H1 (cell line): ENCODE results near the gene RABIF. TPM values are rescaled to one million over a fixed set of nuclear protein-coding genes. Genes with fewer than 3 reads are reported as not detected.
A peak's percentile ranks its signal among the peaks of the same experiment; 100 is the strongest.

ENCODE experiments used
- CTCF ChIA-PET: fragments of 300-600 bp; sonication (Branson Sonifier 250); formaldehyde crosslinking; loops from one replicate; lab custom pipeline; 2021; ENCODE audit not compliant: partially characterized antibody; lab: Charles Lee
- POLR2A ChIA-PET: fragments of 300-600 bp; sonication (Branson Sonifier 250); formaldehyde crosslinking; loops from one replicate; lab custom pipeline; 2021; ENCODE audit warnings: inconsistent platforms; ENCODE audit not compliant: partially characterized antibody; lab: Charles Lee
- DNase-seq, 2 experiments: peaks; one replicate each; pipeline versions ENCODE4 v3.0.0 to v3.0.0-alpha.2; 2010 to 2022; ENCODE audit warnings: low spot score in 2 of 2, low read depth in 1 of 2, mixed read lengths in 1 of 2
- FAIRE-seq: peaks from 2 replicates; lab custom pipeline; 2011; peaks lifted over from hg19 to GRCh38; lab: Jason Lieb, UNC
- H2AFZ ChIP-seq: 2 replicates; pipeline ENCODE4 v1.8.1; 2012; ENCODE audit warnings: low read length, inconsistent platforms
- H2AK5ac ChIP-seq: 2 replicates; pipeline ENCODE4 v1.6.1; 2013; ENCODE audit warnings: low read depth, low read length
- H2BK120ac ChIP-seq: replicated peaks from 2 replicates; pipeline ENCODE3; 2013; ENCODE audit warnings: low read depth, low read length, inconsistent platforms
- H2BK12ac ChIP-seq: 2 replicates; pipeline ENCODE4 v1.6.1; 2013; ENCODE audit warnings: low read depth, low read length
- H2BK15ac ChIP-seq: 2 replicates; pipeline ENCODE4 v1.6.1; 2013; ENCODE audit warnings: low read length
- H2BK20ac ChIP-seq: 2 replicates; pipeline ENCODE4 v1.6.1; 2013; ENCODE audit warnings: low read length
- H2BK5ac ChIP-seq: 2 replicates; pipeline ENCODE4 v1.6.1; 2013; ENCODE audit warnings: low read depth, low read length
- H3K14ac ChIP-seq: 2 replicates; pipeline ENCODE4 v1.6.1; 2013; ENCODE audit warnings: inconsistent platforms; ENCODE audit not compliant: insufficient read length
- H3K18ac ChIP-seq: 2 replicates; pipeline ENCODE4 v1.6.1; 2013; ENCODE audit warnings: low read length; ENCODE audit errors: extremely low read depth
- H3K23ac ChIP-seq: 2 replicates; pipeline ENCODE4 v1.6.1; 2013; ENCODE audit warnings: inconsistent platforms; ENCODE audit not compliant: insufficient read length
- H3K23me2 ChIP-seq: 2 replicates; pipeline ENCODE4 v1.6.1; 2013; ENCODE audit warnings: low read depth, low read length
- H3K27ac ChIP-seq: 2 replicates; pipeline ENCODE4 v1.6.1; 2011; ENCODE audit warnings: low read depth, low read length, inconsistent platforms
- H3K27me3 ChIP-seq, 4 experiments: replicated peaks in 1 of 4; 1 replicate in 1 of 4; 2 replicates in 3 of 4; pipeline versions ENCODE4 v1.6.1 to v1.8.1; 2011 to 2013; ENCODE audit warnings: low read length in 3 of 4, mild to moderate bottlenecking in 3 of 4, inconsistent platforms in 2 of 4, mixed read lengths in 2 of 4, moderate library complexity in 1 of 4; ENCODE audit not compliant: control insufficient read depth in 3 of 4, insufficient read depth in 3 of 4; ENCODE audit errors: extremely low read depth in 1 of 4
- H3K36me3 ChIP-seq, 4 experiments: 2 replicates each; pipeline versions ENCODE4 v1.6.1 to v1.8.1; 2011 to 2013; ENCODE audit warnings: mild to moderate bottlenecking in 4 of 4, low read length in 3 of 4, moderate library complexity in 2 of 4, control low read depth in 1 of 4, inconsistent platforms in 1 of 4; ENCODE audit not compliant: insufficient read depth in 4 of 4, control insufficient read depth in 2 of 4
- H3K4ac ChIP-seq: replicated peaks from 2 replicates; pipeline ENCODE3; 2013; ENCODE audit warnings: low read length, low read depth, mixed read lengths, inconsistent platforms; ENCODE audit not compliant: insufficient read length
- H3K4me1 ChIP-seq, 4 experiments: replicated peaks in 1 of 4; 1 replicate in 1 of 4; 2 replicates in 3 of 4; pipeline versions ENCODE4 v1.6.1 to v1.8.1; 2011 to 2013; ENCODE audit warnings: low read length in 3 of 4, inconsistent platforms in 2 of 4, mixed read lengths in 1 of 4; ENCODE audit not compliant: insufficient read depth in 4 of 4, control insufficient read depth in 3 of 4
- H3K4me2 ChIP-seq, 2 experiments: 2 replicates each; pipeline versions ENCODE4 v1.6.1 to v1.8.1; 2011 to 2013; ENCODE audit warnings: low read depth in 2 of 2, low read length in 2 of 2, control low read depth in 1 of 2, inconsistent platforms in 1 of 2, mild to moderate bottlenecking in 1 of 2; ENCODE audit not compliant: insufficient read depth in 1 of 2
- H3K4me3 ChIP-seq, 4 experiments: fragments of 200-600, 300-600 bp in 1 of 4; sonication (generic), shearing (Covaris generic), sonication (Bioruptor Twin) in 1 of 4; 2 replicates each; pipeline versions ENCODE4 v1.5.1 to v1.8.1; 2011 to 2016; ENCODE audit warnings: low read length in 4 of 4, low read depth in 3 of 4, control low read depth in 2 of 4, inconsistent platforms in 2 of 4, mild to moderate bottlenecking in 2 of 4, mixed read lengths in 1 of 4, moderate library complexity in 1 of 4; ENCODE audit not compliant: insufficient read depth in 2 of 4; ENCODE audit errors: extremely low read depth in 1 of 4
- H3K56ac ChIP-seq: replicated peaks from 2 replicates; pipeline ENCODE3; 2013; ENCODE audit warnings: low read depth, mild to moderate bottlenecking, mixed read lengths, low read length, inconsistent platforms; ENCODE audit not compliant: insufficient read length
- H3K79me1 ChIP-seq: 2 replicates; pipeline ENCODE4 v1.6.1; 2013; ENCODE audit warnings: low read depth, low read length, control low read depth
- H3K79me2 ChIP-seq, 2 experiments: 2 replicates each; pipeline versions ENCODE4 v1.6.1 to v1.8.1; 2012 to 2013; ENCODE audit warnings: low read length in 2 of 2, mild to moderate bottlenecking in 2 of 2, inconsistent platforms in 1 of 2; ENCODE audit not compliant: insufficient read depth in 2 of 2, control insufficient read depth in 1 of 2
- H3K9ac ChIP-seq, 4 experiments: replicated peaks in 1 of 4; 1 replicate in 1 of 4; 2 replicates in 3 of 4; pipeline versions ENCODE4 v1.6.1 to v1.8.1; 2011 to 2013; ENCODE audit warnings: low read depth in 3 of 4, low read length in 3 of 4, control low read depth in 2 of 4, mild to moderate bottlenecking in 2 of 4, moderate library complexity in 2 of 4, inconsistent platforms in 1 of 4; ENCODE audit errors: extremely low read depth in 1 of 4
- H3K9me3 ChIP-seq, 2 experiments: 2 replicates each; pipeline versions ENCODE4 v1.6.1 to v1.8.1; 2012 to 2013; ENCODE audit warnings: mild to moderate bottlenecking in 2 of 2, moderate library complexity in 2 of 2, control low read depth in 1 of 2, inconsistent platforms in 1 of 2, low read depth in 1 of 2, low read length in 1 of 2, mixed read lengths in 1 of 2; ENCODE audit not compliant: insufficient read depth in 2 of 2
- H4K20me1 ChIP-seq, 2 experiments: replicated peaks in 1 of 2; 2 replicates each; pipeline versions ENCODE3 to v1.8.1; 2011 to 2013; ENCODE audit warnings: inconsistent platforms in 2 of 2, low read length in 2 of 2, mild to moderate bottlenecking in 1 of 2; ENCODE audit not compliant: insufficient read depth in 2 of 2, control insufficient read depth in 1 of 2
- H4K5ac ChIP-seq: 2 replicates; pipeline ENCODE4 v1.6.1; 2013; ENCODE audit warnings: low read length, low read depth, mixed read lengths, inconsistent platforms; ENCODE audit not compliant: insufficient read length
- H4K8ac ChIP-seq: 2 replicates; pipeline ENCODE4 v1.8.0; 2013; ENCODE audit warnings: mild to moderate bottlenecking, moderate library complexity, low read length, inconsistent platforms; ENCODE audit not compliant: insufficient read depth; ENCODE audit errors: extremely low read depth
- H4K91ac ChIP-seq: replicated peaks from 2 replicates; pipeline ENCODE3; 2013; ENCODE audit warnings: low read length, mixed read lengths, inconsistent platforms; ENCODE audit not compliant: insufficient read length
- BRCA1 ChIP-seq: IDR thresholded peaks from 2 replicates; pipeline ENCODE4 v1.6.1; 2012; ENCODE audit warnings: low read depth, low read length, improper control_type of control experiment
- CEBPB ChIP-seq: IDR thresholded peaks from 2 replicates; pipeline ENCODE4 v1.6.1; 2012; ENCODE audit warnings: low read depth, low read length
- EGR1 ChIP-seq: IDR thresholded peaks from 2 replicates; pipeline ENCODE4 v1.6.1; 2011; ENCODE audit warnings: low read depth, low read length, borderline replicate concordance
- EZH2 ChIP-seq: fragments of 200-600 bp; sonication (generic); IDR thresholded peaks from 2 replicates; pipeline ENCODE4 v1.7.1; 2012; ENCODE audit warnings: low read depth, mild to moderate bottlenecking, moderate library complexity, low read length, inconsistent platforms; ENCODE audit not compliant: severe bottlenecking
- FOSL1 ChIP-seq: IDR thresholded peaks from 2 replicates; pipeline ENCODE4 v1.6.1; 2011; ENCODE audit warnings: mild to moderate bottlenecking, low read depth, low read length, moderate library complexity; ENCODE audit not compliant: insufficient read depth
- KDM1A ChIP-seq: fragments of 200-600, 300-600 bp; sonication (generic); IDR thresholded peaks from 2 replicates; pipeline ENCODE4 v1.7.1; 2016; ENCODE audit warnings: mild to moderate bottlenecking, low read length, borderline replicate concordance
- KDM4A ChIP-seq: IDR thresholded peaks from one replicate; pipeline ENCODE4 v1.7.1; 2012; ENCODE audit warnings: low read depth, mild to moderate bottlenecking, moderate library complexity, low read length, inconsistent platforms; ENCODE audit not compliant: severe bottlenecking
- SAP30 ChIP-seq: fragments of 300-600 bp; sonication (generic); IDR thresholded peaks from 2 replicates; pipeline ENCODE4 v1.7.1; 2012; ENCODE audit warnings: low read length, moderate library complexity, mild to moderate bottlenecking, inconsistent platforms; ENCODE audit not compliant: insufficient read depth, insufficient replicate concordance
- SP1 ChIP-seq: IDR thresholded peaks from 2 replicates; pipeline ENCODE4 v1.6.1; 2011; ENCODE audit warnings: low read depth, low read length
- WGBS, 2 experiments: shearing (Covaris generic) in 1 of 2; methylation state at CpG; one replicate each; pipeline versions ENCODE4 v1.1.6 to v1.1.7; 2013 to 2015; ENCODE audit warnings: low lambda C conversion rate in 2 of 2, mixed read lengths in 2 of 2, inconsistent platforms in 1 of 2, low coverage in 1 of 2, missing lambda C conversion rate in 1 of 2; ENCODE audit not compliant: insufficient replicate concordance in 2 of 2, insufficient coverage in 1 of 2, insufficient read length in 1 of 2; ENCODE audit errors: extremely low coverage in 1 of 2, missing lambda C conversion rate in 1 of 2; 5-methylcytosine and 5-hydroxymethylcytosine counted together
- polyA plus RNA-seq, 7 experiments: library from polyadenylated mRNA; depleted of rRNA in 3 of 7; stranded (reverse) in 5 of 7; unstranded in 2 of 7; fragments of >200 nt in 5 of 7; fragments of 200-250 nt in 2 of 7; gene quantifications; 1 replicate in 5 of 7; 2 replicates in 1 of 7; 4 replicates in 1 of 7; pipeline versions ENCODE4 v1.2.1 to v1.2.3, GENCODE V29; 2011 to 2013; ENCODE audit warnings: missing spikeins in 2 of 7, mixed read lengths in 2 of 7
- total RNA-seq: library from RNA; stranded (reverse); fragmentation: NEBNext Ultra II Directional; extraction: Animal tissue kit (Norgen Biotek cat#: 25700); gene quantifications from 2 replicates; pipeline ENCODE4 v1.2.1, GENCODE V29; 2021
- TF ChIP-seq, protein P1 (sequence below): IDR thresholded peaks from 2 replicates; pipeline ENCODE4 v1.6.1; 2011; ENCODE audit warnings: low read length, improper control_type of control experiment
- TF ChIP-seq, protein P2 (sequence below): IDR thresholded peaks from 2 replicates; pipeline ENCODE4 v1.6.1; 2012; ENCODE audit warnings: inconsistent platforms

The RABIF gene
- total and polyA plus RNA-seq, 2 of the 8 experiments (the other 6 are each of a cell fraction or from before 2014, with no cell fraction given): 5.6 to 6.9 TPM

DNA sequence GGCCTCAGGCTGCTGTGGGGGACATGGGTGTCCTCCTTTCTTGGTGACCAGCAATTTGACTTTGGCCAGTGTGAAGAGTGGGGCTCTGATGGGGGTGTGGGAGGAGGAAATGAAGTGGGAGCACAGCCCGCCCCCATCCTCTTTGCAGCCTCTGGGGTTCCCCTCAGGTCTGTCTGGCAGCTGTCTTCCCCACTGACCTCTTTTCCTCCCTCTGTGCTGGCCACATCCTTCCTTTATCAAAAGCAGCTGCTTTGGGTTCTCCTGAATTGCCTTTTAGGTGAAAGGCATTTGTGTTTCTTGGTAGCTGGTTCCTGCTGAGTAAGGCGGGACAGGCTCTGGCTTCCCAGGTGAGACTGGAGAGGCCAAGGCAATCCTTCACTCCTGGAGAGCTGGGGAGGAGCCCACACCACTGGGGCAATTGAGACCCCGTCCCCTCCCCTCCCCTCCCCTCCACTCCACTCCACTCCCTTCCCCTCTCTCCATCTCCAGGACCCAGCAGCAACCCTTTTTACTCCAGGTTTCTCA is 53.3 kb downstream of the RABIF start:
- ChIA-PET POLR2A (interaction anchor here (0.8 to 2.6 kb wide), 9 partner anchors 10 to 37 kb away, joined by 3 to 10 read pairs (median 4); partner anchors contain the start of gene PCAT6), CTCF (interaction anchor here (0.9 to 2.1 kb wide), 8 partner anchors 10 to 203 kb away, joined by 3 to 19 read pairs (median 4); partner anchors contain the start of gene PCAT6)
- H3K27me3 ChIP-seq: no peaks in the 10 kb centered on the region
- peaks cover 0 to 6% (median 5%) of the 10 kb centered on the region in 4 experiments; a peak in 6 of 7 replicates for H3K4me1 ChIP-seq
- no peak for FAIRE-seq
- H3K9me3 ChIP-seq: no peaks in the 10 kb centered on the region
- H3K23ac ChIP-seq: no peak overlapping the region
- H2AK5ac ChIP-seq: no peak overlapping the region
- no peak overlapping the region for H2BK5ac ChIP-seq
- H2AFZ ChIP-seq: no peak overlapping the region; the same call in 1 of the 2 replicates
- no peaks in the 10 kb centered on the region for H3K36me3 ChIP-seq
- H3K18ac ChIP-seq: 0 out of 2 replicates have a peak overlapping the region, but pooled peaks have one; percentile 32
- DNase-seq: no peak
- no peak overlapping the region for H3K14ac ChIP-seq
- no peak overlapping the region; the same call in 1 of the 2 replicates for H2BK12ac ChIP-seq
- H3K79me2 ChIP-seq: no peaks in the 10 kb centered on the region
- H3K79me1 ChIP-seq: no peaks in the 10 kb centered on the region
- H3K9ac ChIP-seq: no peak overlapping the region
- H4K91ac ChIP-seq: peak overlapping the region; percentile 62
- H3K4me3 ChIP-seq: no peak overlapping the region
- H4K20me1 ChIP-seq: no peaks in the 10 kb centered on the region
- no peaks in the 10 kb centered on the region for H3K23me2 ChIP-seq
- WGBS, 2 experiments: 65% methylated on average over 2 of the region's 3 CpGs; no CpG with 5 or more reads in 1 of the 2 experiments
- H2BK120ac ChIP-seq: no peak overlapping the region
- no peak overlapping the region for H3K4ac ChIP-seq
- no peak overlapping the region for H3K27ac ChIP-seq
- peak overlapping the region; percentile 36; the same call in 1 of the 2 replicates for H4K8ac ChIP-seq
- H2BK20ac ChIP-seq: no peak overlapping the region
- no peak overlapping the region for H4K5ac ChIP-seq
- H3K56ac ChIP-seq: no peak overlapping the region
- no peak overlapping the region for H3K4me2 ChIP-seq
- H2BK15ac ChIP-seq: no peak overlapping the region
- TF ChIP-seq SAP30 (no peak), FOSL1 (no peak), KDM1A (no peak), KDM4A (no peak), EZH2 (no peak), CEBPB (no peak), EGR1 (no peak), BRCA1 (no peak), SP1 (no peak)
- TF ChIP-seq, protein P1, sequence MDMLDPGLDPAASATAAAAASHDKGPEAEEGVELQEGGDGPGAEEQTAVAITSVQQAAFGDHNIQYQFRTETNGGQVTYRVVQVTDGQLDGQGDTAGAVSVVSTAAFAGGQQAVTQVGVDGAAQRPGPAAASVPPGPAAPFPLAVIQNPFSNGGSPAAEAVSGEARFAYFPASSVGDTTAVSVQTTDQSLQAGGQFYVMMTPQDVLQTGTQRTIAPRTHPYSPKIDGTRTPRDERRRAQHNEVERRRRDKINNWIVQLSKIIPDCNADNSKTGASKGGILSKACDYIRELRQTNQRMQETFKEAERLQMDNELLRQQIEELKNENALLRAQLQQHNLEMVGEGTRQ: no peak
- TF ChIP-seq, protein P2, sequence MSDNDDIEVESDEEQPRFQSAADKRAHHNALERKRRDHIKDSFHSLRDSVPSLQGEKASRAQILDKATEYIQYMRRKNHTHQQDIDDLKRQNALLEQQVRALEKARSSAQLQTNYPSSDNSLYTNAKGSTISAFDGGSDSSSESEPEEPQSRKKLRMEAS: no peak
